Measurements from ENCODE around the gene THAP2. TPM values are rescaled to one million over a fixed set of nuclear protein-coding genes. Genes with fewer than 3 reads are reported as not detected.
"Not testable (repeated sequence)": the region's sequence is repeated elsewhere in the genome, so short reads cannot be mapped to it uniquely, and the experiment has no call there.

Gene THAP2
- total RNA-seq, 2 donors from 2014 or later = 5.2 to 9.2 TPM

- ATAC-seq = no peak
- peaks cover 11 to 20% of the 10 kb centered on the region in 2 donors for H3K4me1 Mint-ChIP-seq (ENCODE audit: low read depth in 2 of 2)
- peaks cover 4% of the 10 kb centered on the region for H3K9me3 Mint-ChIP-seq
- no peak overlapping the region for H3K27ac Mint-ChIP-seq
- peaks cover 6% of the 10 kb centered on the region for H3K36me3 Mint-ChIP-seq
- H3K27me3 Mint-ChIP-seq = peaks cover 0 to 5% of the 10 kb centered on the region in 2 donors
- H3K4me3 Mint-ChIP-seq = no peak overlapping the region
- no peak for DNase-seq (ENCODE audit: low spot score)
These were observed 7.7 kb downstream of the THAP2 start for GRCh38 chr12:71671816-71672215.

- Mint-ChIP-seq H3K36me3 (no peaks in the 10 kb centered on the region), H3K27me3 (no peaks in the 10 kb centered on the region), H3K4me1 (ENCODE audit: low read depth in 2 of 2) (peaks cover 0 to 6% of the 10 kb centered on the region in 2 donors), H3K9me3 (no peaks in the 10 kb centered on the region), H3K27ac (no peak overlapping the region), H3K4me3 (no peak overlapping the region)
- ATAC-seq (no peak), DNase-seq (ENCODE audit: low spot score) (no peak)
These were observed 18.4 kb downstream of the THAP2 start for GRCh38 chr12:71682466-71682865.

- H3K36me3 Mint-ChIP-seq = no peaks in the 10 kb centered on the region
- H3K27me3 Mint-ChIP-seq = no peaks in the 10 kb centered on the region
- H3K4me1 Mint-ChIP-seq (ENCODE audit: low read depth in 2 of 2) = peaks cover 7 to 15% of the 10 kb centered on the region in 2 donors
- no peak for DNase-seq (ENCODE audit: low spot score)
- no peak overlapping the region for H3K27ac Mint-ChIP-seq
- ATAC-seq = no peak
- no peak overlapping the region for H3K4me3 Mint-ChIP-seq
- H3K9me3 Mint-ChIP-seq = no peaks in the 10 kb centered on the region
These were observed 19.5 kb downstream of the THAP2 start for GRCh38 chr12:71683633-71684032.

- Mint-ChIP-seq H3K36me3 (no peaks in the 10 kb centered on the region), H3K27ac (no peak overlapping the region), H3K27me3 (no peaks in the 10 kb centered on the region), H3K4me3 (peak overlapping the region; percentile 17), H3K9me3 (no peaks in the 10 kb centered on the region), H3K4me1 (ENCODE audit: low read depth in 2 of 2) (peaks cover 7 to 15% of the 10 kb centered on the region in 2 donors)
- ATAC-seq (no peak), DNase-seq (ENCODE audit: low spot score) (no peak)
These were observed 20.0 kb downstream of the THAP2 start for GRCh38 chr12:71684081-71684480.

GRCh38 chr12:71685312-71685906, 21.3 kb downstream of the THAP2 start:
- Mint-ChIP-seq H3K4me3 (peak overlapping the region; percentile 88), H3K27ac (peak overlapping the region; percentile 88 to 95), H3K27me3 (no peaks in the 10 kb centered on the region), H3K9me3 (no peaks in the 10 kb centered on the region), H3K36me3 (no peaks in the 10 kb centered on the region), H3K4me1 (ENCODE audit: low read depth in 2 of 2) (peaks cover 7 to 18% of the 10 kb centered on the region in 2 donors)
- ATAC-seq (no peak), DNase-seq (ENCODE audit: low spot score) (no peak)

- ATAC-seq (peak; percentile 97 to 98), DNase-seq (ENCODE audit: low spot score) (peak; percentile 93)
- Mint-ChIP-seq H3K4me3 (peak within 1 kb of the TSS; percentile 88), H3K27ac (peak within 1 kb of the TSS; percentile 88 to 95), H3K4me1 (ENCODE audit: low read depth in 2 of 2) (peaks cover 7 to 18% of the 10 kb centered on the region in 2 donors), H3K27me3 (no peaks in the 10 kb centered on the region), H3K36me3 (no peaks in the 10 kb centered on the region), H3K9me3 (no peaks in the 10 kb centered on the region)
These were observed 22.0 kb downstream of the THAP2 start, which contains the start of gene TMEM19 for GRCh38 chr12:71685914-71686657. TSS of gene TMEM19 (plus strand) at chr12:71686082. CDS start at chr12:71686681, 599 bp downstream.

- ATAC-seq = peak; percentile 50 to 68
- peaks cover 7 to 18% of the 10 kb centered on the region in 2 donors for H3K4me1 Mint-ChIP-seq (ENCODE audit: low read depth in 2 of 2)
- H3K27ac Mint-ChIP-seq = peak overlapping the region; percentile 88 to 95
- no peaks in the 10 kb centered on the region for H3K36me3 Mint-ChIP-seq
- H3K27me3 Mint-ChIP-seq = no peaks in the 10 kb centered on the region
- no peaks in the 10 kb centered on the region for H3K9me3 Mint-ChIP-seq
- peak overlapping the region; percentile 88 for H3K4me3 Mint-ChIP-seq
- no peak for DNase-seq (ENCODE audit: low spot score)
These were observed 22.5 kb downstream of the THAP2 start for GRCh38 chr12:71686658-71687025.

GRCh38 chr12:71687172-71687571, 23.1 kb downstream of the THAP2 start:
- not testable (repeated sequence) for DNase-seq (ENCODE audit: low spot score); ATAC-seq; H3K9me3 Mint-ChIP-seq; H3K27me3 Mint-ChIP-seq; H3K36me3 Mint-ChIP-seq
- Mint-ChIP-seq H3K4me1 (ENCODE audit: low read depth in 2 of 2) (peaks cover 7 to 22% of the 10 kb centered on the region in 2 donors), H3K27ac (peak overlapping the region; percentile 88 to 95), H3K4me3 (peak overlapping the region; percentile 88)

- Mint-ChIP-seq H3K27me3 (no peaks in the 10 kb centered on the region), H3K4me1 (ENCODE audit: low read depth in 2 of 2) (peaks cover 12 to 26% of the 10 kb centered on the region in 2 donors), H3K4me3 (no peak overlapping the region), H3K36me3 (no peaks in the 10 kb centered on the region), H3K27ac (no peak overlapping the region), H3K9me3 (no peaks in the 10 kb centered on the region)
- ATAC-seq = no peak
- DNase-seq (ENCODE audit: low spot score) = no peak
These were observed 25.0 kb downstream of the THAP2 start for GRCh38 chr12:71688961-71689570.

- no peak for ATAC-seq
- H3K4me1 Mint-ChIP-seq (ENCODE audit: low read depth in 2 of 2) = peaks cover 21 to 25% of the 10 kb centered on the region in 2 donors
- DNase-seq (ENCODE audit: low spot score) = no peak
- no peaks in the 10 kb centered on the region for H3K9me3 Mint-ChIP-seq
- H3K36me3 Mint-ChIP-seq = no peaks in the 10 kb centered on the region
- no peaks in the 10 kb centered on the region for H3K27me3 Mint-ChIP-seq
- no peak overlapping the region for H3K27ac Mint-ChIP-seq
- no peak overlapping the region for H3K4me3 Mint-ChIP-seq
These were observed 27.5 kb downstream of the THAP2 start for GRCh38 chr12:71691504-71692129.

- Mint-ChIP-seq H3K4me3 (no peak overlapping the region), H3K27me3 (no peaks in the 10 kb centered on the region), H3K4me1 (ENCODE audit: low read depth in 2 of 2) (peaks cover 15 to 17% of the 10 kb centered on the region in 2 donors), H3K27ac (no peak overlapping the region), H3K36me3 (peaks cover 1% of the 10 kb centered on the region), H3K9me3 (no peaks in the 10 kb centered on the region)
- DNase-seq (ENCODE audit: low spot score) (no peak), ATAC-seq (no peak)
These were observed 29.0 kb downstream of the THAP2 start for GRCh38 chr12:71693126-71693525.

- not testable (repeated sequence) for ATAC-seq; H3K36me3 Mint-ChIP-seq; H3K27me3 Mint-ChIP-seq; H3K4me3 Mint-ChIP-seq; DNase-seq (ENCODE audit: low spot score); H3K9me3 Mint-ChIP-seq
- Mint-ChIP-seq H3K4me1 (ENCODE audit: low read depth in 2 of 2) (peaks cover 14% of the 10 kb centered on the region in 2 donors), H3K27ac (peak overlapping the region; percentile 8 to 14)
These were observed 29.6 kb downstream of the THAP2 start for GRCh38 chr12:71693651-71694050.

- no peak overlapping the region for H3K4me3 Mint-ChIP-seq
- H3K36me3 Mint-ChIP-seq = peaks cover 4% of the 10 kb centered on the region
- ATAC-seq = no peak
- H3K27me3 Mint-ChIP-seq = no peaks in the 10 kb centered on the region
- no peak for DNase-seq (ENCODE audit: low spot score)
- H3K9me3 Mint-ChIP-seq = no peaks in the 10 kb centered on the region
- H3K27ac Mint-ChIP-seq = peak overlapping the region; percentile 14 to 24
- H3K4me1 Mint-ChIP-seq (ENCODE audit: low read depth in 2 of 2) = peaks cover 13 to 14% of the 10 kb centered on the region in 2 donors
These were observed 30.2 kb downstream of the THAP2 start for GRCh38 chr12:71694099-71694820.
